Smooth muscle cell of the brain vasculature (primary cell): ENCODE measurements around the gene CCDC116.
"Not testable (repeated sequence)": the region's sequence is repeated elsewhere in the genome, so short reads cannot be mapped to it uniquely, and the experiment has no call there.

ENCODE experiments used
- DNase-seq: peaks from one replicate; pipeline ENCODE4 v3.0.0-alpha.2; 2012; ENCODE audit warnings: low read depth, low spot score

Gene CCDC116

DNA sequence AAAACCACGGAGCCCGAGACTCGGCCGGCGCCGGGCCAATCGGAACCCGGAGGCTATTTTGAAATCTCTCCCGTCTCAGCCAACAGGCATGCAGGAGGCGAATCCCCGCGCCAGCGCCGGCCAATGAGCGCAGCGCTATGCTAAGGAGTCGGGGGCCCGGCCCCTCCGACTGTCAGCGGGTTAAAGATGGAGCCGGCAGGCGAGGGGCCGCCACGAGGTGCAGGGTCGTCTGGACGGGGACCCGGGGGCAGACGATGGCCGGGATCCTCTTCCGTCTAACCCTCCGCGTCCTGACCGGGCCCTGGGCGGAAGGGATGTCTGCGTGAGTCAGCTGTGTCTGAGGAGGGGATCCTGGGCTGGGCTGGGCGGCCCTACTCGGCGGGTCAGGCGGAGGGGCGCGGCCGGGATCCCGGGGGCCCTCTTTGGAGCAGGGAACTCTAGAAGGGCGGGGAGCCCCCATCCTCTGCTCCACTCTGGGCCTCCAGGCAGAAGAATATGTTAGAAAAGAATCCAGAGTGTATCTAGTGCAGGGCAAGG, 19.5 kb downstream of the CCDC116 start:
- DNase-seq, result peak; percentile 72

DNA sequence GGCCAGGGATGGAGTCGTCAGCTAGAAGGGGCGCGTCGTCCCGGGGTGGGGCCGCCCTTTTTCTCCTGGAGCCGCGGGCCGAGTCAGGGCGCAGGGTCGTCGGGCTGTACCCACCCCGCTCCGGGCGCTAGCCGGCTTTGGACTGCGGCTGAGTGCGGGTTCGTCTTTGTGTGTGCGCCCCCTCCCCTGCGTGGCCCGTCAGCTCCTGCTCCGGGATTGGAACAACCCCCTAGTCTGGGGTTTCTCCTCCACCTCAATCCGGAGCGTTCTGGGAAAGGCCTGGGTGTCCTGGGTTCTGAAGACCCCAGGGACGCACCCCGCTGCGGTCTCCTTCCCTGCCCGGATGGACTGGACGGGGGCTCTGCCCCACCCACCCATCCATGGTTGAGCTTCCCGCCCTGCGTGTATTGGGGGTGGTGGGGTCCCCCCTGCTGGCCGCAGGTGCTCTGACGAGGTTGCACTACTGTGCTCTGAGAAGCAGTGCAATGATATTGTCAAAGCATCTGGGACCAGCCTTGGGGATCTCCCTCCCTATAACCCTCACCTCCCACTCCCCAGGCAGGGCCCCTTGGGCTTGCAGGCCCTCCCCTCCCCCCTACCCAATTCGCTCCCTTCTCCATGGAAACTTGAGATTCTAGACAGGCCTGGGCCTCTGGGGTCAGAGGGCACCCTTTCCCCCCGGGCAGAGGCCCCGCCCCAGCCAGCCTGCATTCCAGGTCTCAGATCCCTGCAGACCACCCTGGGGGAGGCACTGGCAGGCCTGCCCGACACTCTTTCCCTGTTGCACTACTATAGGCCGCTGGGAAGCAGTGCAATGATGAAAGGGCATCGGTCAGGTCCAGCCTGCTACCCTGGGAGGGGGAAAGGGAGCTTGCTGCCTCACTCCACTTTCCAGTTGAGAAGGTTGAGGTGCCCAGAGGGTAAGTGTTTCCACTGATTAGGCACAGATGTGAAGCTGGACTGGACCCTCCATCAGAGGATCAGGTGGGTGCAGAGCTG, 20.3 kb downstream of the CCDC116 start:
- no peak for DNase-seq

DNA sequence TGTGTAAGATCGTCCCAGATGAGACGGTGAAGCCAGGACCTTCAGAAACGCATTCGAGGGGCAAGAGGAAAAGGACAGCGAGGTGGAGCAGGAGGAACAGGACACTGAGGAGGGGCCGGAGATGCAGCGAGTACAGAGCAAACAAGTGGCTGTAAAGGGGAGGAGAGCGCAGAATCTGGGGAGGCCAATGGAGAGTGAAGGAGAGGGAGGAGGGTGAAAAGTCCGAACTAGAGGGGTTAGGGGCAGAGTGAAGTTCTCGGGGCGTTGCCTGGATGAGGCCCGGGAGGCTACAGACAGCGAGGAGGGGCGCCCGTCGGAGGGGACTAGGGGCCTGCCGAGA, 24.4 kb downstream of the CCDC116 start:
- DNase-seq, result no peak

DNA sequence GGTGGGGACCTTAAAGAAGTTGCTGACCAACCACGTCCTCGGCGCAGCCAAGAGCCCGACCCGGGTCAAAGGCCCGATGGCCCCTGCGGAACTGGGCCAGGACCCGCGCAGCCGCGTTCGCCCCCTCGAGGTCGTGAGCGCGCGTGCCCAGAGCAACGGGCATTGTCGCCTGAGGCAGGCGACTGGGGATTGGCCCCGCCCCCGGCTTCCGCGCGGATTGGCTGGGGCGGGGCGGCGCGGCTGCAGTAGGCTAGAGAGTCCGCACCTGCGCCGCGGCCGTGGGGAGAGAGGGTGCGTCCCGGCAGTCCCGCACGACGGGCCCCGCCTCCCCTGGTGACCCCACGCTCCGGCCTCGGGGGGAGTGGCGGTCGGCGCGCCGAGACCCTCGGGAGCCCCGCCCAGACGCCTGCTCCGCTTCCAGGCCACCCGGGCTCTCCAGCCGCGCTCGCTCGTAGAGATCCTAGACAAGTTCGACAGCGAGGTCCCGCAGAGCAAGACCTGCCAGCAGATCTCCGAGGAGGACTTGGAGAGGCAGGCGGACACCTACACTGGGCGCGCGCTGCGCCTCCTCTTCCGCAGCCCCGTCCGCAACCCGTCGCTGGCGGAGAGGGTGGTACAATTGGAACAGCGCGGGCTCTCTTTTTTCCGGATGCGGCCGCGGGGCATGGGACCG, 24.9 kb downstream of the CCDC116 start:
- no peak for DNase-seq

DNA sequence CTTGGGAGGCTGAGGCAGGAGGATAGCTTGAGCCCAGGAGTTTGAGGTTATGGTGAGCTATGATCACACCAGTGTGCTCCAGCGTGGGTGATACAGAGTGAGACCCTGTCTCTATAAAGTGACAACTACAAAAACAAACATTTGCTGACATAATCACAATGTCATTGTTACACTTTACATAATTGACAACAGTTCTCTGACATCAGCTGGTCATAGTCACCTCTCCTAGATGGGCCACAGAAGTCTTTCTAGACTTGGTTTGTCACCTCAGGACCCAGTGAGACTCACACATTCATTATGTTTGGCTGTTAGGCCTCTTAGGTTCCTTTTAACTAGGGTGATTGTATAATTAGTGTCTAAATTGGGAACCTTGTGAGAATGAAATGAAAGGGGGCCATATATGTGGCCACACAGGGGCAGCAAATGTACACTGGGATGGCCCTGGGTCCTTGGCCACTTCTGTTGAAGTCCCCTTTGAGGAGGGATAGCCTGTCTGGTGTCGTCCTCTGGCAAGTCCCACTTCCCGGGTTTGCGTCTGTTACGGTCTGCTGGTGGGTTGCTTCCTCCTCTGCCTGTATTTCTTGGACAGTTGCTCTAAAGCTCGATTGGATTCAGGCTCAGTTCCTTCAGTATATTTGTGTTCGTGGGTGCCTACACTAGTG, 27.4 kb downstream of the CCDC116 start:
- no peak for DNase-seq

DNA sequence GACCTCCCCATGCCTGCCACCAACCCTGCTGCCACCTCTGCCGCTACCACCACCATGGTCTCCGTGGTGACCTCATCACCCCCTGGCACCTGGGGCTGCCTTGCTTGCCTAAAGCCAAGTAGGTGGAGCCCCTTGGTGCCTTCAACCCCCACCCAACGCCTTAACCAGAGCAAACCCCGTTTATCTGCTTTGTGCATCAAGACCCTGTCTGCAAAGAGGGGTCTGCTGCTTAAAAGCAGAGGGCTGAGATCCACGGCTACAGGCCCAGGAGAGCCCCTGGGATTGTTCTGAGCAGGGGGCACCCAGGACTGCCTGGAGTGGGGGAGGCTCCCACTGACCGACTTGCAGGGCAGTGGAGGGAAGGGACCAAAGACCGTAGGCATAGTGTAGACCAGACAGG, 28.3 kb downstream of the CCDC116 start:
- DNase-seq, result no peak

DNA sequence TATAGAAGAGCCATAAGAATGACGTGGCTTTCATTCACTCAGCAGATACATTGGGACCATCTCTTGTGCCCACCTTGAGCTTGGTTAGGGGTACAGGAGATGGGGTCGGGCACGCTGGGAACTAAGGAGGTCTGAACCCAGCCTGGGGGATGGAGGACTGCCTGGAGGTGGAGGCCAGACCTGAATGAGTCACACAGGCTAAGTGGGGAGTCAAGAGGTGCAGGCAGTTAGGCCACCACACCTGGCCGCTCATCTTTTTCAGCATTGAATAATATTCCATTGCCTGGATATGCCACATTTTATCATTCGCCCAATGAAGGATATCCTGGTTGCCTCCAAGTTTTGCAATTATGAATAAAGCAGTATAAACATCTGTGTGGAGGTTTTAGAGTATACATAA, 29.4 kb downstream of the CCDC116 start:
- DNase-seq, result no peak

DNA sequence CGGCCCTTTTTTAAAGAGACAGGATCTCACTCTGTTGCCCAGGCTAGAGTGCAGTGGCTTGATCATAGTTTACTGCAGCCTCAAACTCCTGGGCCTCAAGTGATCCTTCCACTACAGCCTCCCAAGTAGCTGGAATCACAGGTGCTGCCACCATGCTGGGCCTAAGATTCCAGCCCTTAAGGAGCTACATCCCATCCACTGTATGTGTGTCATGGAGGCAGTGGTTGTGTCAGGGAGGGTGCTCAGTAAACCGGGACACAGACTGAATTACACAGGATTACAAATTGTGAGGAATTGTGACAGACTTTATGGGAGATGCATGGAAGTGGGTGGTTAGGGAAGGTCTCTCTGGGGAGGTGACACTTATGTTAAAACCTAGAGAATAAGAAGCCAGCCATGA, 31.2 kb downstream of the CCDC116 start:
- DNase-seq, result no peak

DNA sequence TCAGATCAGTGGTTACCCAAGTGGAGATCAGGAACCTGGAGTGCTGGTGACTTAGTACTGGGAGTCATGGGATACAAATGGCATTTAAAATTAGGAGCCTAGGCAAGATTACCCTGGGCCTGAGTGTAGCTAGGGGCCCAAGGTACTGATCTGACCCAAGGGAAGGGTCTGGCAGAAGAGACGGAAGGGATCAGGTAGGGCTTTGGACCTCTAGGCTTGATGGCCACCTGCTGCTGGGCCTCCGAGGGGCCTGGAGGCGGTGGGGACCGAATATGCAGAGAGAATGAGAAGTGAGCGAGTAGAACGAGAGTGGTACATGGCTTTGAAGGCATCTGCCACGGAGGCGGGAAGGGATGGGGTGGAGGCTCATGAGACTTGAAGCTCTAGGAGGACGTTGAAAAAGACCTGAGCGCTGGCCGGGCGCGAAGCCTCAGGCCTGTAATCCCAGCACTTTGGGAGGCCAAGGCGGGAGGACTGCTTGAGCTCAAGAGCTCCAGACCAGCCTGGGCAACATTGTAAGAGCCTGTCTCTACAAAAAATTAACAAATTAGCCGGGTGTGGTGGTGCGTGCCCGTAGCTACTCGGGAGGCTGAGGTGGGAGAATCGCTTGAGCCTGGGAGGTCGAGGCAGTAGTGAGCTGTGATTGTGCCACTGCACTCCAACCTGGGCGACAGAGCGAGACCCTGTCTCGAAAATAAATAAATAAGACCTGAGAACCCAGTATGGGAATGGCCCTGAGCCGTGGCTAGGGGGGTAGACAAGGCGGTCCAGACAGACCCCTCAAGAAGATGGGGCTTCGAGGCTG, 32.7 kb downstream of the CCDC116 start:
- DNase-seq, result no peak

DNA sequence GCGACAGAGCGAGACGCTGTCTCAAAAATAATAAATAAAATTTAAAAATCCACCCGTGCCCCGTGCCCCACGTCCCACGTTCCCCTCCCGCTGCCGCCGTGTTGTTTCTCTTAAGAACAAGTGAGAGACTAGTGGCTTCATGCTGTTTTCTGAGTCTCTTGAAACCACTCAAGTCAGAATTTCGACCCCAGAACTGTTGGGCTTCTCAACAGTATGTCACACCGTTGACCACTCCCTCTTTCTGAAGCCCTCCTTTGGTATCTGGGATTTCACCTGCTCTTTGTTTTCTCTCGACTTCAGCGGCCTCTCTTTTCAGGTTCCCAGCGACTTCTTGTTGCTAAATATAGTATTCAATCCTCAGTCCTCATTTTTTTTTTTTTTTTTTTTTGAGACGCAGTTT, 34.2 kb downstream of the CCDC116 start:
- DNase-seq, result no peak

DNA sequence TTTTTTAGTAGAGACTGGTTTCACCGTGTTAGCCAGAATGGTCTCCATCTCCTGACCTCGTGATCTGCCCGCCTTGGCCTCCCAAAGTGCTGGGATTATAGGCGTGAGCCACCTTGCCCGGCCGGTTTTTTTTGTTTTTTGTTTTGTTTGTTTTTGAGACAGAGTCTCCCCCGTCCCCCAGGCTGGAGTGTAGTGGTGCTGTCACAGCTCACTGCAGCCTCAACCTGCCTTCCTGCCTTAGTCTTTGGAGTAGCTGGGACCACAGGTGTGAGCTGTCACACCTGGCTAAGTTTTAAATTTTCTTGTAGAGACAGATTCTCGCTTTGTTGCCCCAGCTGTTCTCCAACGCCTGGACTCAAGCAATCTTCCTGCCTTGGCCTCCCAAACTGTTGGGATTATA, 36.5 kb downstream of the CCDC116 start:
- DNase-seq, result no peak

DNA sequence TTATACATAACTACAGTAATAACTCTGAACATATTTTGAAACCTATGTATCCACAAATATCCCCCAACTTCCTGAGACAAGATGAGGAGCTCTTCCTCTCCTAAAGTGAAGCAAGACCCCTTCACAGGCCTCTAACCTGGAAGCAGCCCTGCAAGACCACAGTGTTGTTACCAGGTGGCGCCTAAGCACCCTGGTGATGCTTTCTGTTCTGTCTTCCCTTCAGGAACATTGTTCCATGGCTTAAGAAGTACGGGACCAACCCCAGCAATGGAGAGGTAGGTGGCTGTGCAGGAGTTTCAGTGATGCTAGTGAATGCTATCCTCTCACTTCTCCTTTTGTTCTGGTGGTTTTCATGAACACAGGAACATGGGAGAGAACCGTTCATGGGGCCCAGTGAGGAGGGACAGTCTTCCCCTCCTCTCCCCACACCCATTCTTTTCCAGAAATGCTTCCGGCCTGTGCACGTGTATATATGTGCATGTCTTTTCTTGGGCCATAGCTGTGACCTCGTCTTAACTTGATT, 39.6 kb downstream of the CCDC116 start:
- no peak for DNase-seq

DNA sequence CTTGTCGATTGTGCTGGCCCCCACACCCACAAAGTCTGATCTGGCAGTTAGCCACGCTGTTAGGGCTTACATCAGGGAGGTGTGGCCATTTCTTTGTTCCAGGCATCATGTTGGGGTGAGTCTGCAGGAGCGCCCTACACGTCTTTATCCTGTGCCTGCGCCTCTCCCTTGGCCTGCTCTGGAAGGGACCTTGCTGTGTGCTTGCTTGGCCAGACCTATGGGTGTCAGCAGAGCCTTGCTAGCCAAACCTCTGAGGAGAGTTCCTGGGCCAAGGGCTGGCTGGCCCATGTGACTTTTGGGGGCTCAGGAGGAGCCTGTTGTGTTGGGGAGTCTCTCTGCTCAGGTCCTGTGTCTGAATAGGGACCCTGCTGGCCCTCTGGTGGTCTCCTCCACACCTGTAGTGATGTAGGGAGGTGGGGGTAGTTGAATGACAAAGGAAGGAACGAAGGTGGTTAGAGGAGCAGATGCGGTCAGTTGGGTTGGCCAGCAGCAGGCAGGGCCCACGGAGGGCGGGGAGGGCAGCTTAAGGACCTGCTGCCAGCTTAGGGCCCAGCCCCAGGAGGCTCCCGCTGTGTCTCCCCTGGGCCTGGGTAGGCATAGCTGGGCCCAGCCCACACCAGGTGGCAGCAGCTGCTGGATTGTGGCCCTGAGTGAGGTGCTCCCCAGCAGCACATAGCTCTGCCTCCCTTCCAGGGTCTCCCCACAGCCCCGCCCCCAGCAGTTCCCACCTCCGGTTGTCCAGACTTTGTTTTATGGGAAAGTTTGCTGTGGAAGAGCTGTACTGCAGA, 41.2 kb downstream of the CCDC116 start:
- DNase-seq, result no peak

DNA sequence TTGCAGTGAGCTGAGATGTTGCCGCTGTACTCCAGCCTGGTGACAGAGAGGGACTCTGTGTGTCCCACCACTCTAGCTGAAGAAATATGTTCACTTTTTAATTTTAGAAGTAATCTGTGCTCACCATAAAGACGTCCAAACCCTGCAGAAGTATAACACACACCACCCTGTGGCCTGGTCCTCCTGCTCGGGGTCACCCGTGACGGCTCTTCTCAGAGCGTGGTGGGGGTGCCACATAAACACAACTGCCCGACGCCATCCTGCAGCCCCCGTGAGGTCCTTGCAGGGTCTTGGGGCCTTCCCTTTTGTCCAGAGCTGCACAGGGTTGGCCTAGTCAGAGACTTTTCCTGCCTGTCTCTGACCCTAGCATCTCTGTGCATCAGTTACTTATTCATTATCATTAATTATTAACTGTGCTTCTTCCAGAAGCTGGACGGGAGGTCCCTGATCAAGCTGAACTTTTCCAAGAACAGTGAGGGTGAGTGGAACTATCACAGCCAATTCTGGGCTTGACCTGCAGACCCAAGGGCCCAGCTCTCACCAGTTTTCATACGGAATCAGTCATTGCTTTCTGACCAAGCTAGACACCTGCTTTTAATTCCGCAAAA, 42.2 kb downstream of the CCDC116 start:
- no peak for DNase-seq

DNA sequence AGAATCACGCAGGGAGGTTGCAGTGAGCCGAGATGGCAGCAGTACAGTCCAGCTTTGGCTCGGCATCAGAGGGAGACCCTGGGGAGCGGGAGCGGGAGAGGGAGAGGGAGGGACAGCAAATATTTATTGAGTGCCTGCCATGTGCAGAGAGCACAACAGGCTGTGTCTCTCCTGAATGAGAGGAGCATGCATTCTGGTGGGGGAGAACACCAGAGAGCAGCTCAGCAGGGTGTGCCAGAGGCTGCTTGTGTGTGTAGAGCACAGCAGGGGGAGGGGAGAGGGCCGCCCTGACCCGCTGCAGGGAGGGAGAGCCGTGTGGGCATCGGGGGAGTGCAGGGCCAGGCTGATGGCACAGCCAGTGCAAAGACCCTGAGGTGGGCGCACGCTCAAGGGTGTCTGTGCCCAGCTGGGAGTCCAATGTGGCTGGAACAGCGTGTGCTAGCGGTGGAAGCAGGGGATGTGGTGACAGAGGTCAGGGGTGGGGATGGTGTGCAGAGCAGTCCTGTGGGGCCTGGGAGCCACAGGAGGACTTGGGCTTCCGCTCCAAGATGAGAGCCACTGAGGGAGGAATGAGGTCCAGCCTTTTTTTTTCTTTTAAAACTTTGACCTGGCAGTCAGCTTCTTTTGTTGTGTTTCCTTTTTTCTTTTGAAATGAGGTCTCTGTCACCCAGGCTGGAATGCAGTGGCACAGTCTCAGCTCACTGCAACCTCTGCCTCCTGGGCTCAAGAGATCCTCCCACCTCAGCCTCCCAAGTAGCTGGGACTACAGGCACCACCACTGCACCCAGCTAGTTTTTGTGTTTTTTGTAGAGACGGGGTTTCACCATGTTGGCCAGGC, 45.3 kb downstream of the CCDC116 start:
- DNase-seq, result peak; percentile 21

DNA sequence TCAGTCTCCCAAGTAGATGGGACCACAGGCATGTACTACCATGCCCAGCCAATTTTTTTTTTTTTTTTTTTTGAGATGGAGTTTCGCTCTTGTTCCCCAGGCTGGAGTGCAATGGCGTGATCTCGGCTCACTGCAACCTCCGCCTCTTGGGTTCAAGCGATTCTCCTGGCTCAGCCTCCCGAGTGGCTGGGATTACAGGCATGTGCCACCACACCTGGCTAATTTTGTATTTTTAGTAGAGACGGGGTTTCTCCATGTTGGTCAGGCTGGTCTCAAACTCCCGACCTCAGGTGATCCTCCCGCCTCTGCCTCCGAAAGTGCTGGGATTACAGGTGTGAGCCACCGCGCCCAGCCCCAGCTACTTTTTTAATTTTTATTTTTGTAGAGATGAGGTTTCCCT, 46.3 kb downstream of the CCDC116 start:
- DNase-seq, result not testable (repeated sequence)

DNA sequence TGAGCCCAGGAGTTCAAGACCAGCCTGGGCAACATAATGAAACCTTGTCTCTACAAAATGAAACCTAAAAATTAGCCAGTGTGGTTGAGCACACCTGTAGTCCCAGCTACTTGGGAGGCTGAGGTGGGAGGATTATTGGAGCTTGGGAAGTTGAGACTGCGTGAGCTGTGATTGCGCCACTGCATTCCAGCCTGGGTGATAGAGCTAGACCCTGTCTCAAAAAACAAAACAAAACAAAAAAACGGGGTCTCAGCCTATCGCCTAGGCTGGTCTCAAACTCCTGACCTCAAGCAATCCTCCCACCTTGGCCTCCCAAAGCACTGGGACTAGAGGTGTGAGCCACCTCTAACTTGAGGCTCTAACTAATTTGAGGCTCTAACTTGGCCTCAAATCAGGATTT, 46.8 kb downstream of the CCDC116 start:
- no peak for DNase-seq

DNA sequence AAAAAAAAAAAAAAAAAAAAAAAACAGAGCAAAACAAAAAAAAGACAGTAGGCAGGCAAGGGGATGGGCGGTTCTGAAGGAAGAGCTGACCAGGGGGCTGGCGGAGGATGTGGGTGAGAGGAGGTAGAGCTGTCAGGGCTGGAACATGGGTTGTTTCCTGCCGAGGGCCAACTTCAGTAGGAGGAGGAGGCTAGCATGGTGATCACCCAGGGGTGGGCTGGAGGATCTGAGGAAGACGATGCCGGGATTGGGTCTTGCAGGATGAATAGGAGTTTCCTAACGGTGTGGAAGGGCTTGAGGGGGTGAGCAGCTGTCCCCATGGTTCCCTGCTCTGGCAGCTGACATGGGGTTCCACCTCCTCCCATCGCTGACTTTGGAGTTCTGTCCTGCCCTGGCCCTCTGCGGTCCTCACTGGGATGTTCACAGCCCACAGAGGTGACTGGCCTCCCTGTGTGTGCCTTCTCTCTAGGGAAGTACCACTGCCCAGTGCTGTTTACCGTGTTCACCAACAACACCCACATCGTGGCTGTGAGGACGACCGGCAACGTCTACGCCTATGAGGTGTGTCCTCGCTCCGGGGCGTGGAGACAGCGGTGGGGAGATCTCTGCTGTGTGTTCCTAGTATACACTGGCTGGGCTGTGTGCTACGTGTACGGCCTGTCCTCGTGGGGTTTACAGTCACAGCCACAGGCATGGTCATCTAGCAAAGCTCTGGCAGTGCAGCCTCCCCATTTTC, 48.4 kb downstream of the CCDC116 start:
- DNase-seq, result no peak
